Measurements from ENCODE around the gene ARMC7. TPM values are rescaled to one million over a fixed set of nuclear protein-coding genes. Genes with fewer than 3 reads are reported as not detected.

ARMC7 gene
- polyA plus RNA-seq, 1 donor from 2014 or later: 3.7 TPM

DNA sequence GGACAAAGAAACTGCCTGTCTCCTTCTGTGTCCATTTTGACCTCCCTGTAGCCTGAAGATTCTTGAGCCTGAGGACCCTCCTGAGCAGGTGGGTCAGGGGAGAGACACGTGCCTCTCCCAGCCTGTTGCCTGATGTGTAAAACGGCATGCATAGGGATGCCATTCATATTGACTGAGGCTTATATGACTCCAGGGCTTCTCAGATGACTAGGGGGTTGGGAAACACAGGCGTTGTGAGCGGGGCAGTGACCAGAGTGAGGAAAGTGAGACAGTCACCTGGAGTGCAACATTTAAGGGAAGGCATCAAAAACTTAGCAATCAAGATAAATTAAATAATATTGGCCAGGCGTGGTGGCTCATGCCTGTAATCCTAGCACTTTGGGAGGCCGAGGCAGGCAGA is 27.1 kb upstream of the ARMC7 start:
- Histone ChIP-seq H3K27me3 (ENCODE audit: insufficient read depth, low read depth, low read length) (peaks cover 5% of the 10 kb centered on the region), H3K79me2 (replicated peaks; ENCODE audit: insufficient read depth, low read length) (no peaks in the 10 kb centered on the region), H3K27ac (ENCODE audit: low read length) (no peak overlapping the region), H3K9me3 (ENCODE audit: low read length) (no peaks in the 10 kb centered on the region), H3K4me3 (ENCODE audit: low read length) (no peak overlapping the region), H2AFZ (ENCODE audit: low read depth, low read length) (no peak overlapping the region), H3K9ac (ENCODE audit: low read length) (no peak overlapping the region), H3K4me2 (ENCODE audit: low read length) (no peak overlapping the region), H3K9me2 (ENCODE audit: insufficient read depth, low read length) (no peaks in the 10 kb centered on the region), H3F3A (ENCODE audit: insufficient read depth, low read length, poor library complexity, severe bottlenecking) (no peaks in the 10 kb centered on the region), H3K36me3 (ENCODE audit: insufficient read depth, low read length) (no peaks in the 10 kb centered on the region), H4K20me1 (ENCODE audit: insufficient read depth) (no peaks in the 10 kb centered on the region)
- TF ChIP-seq MXI1 (conservative IDR thresholded peaks at IDR 0.05; ENCODE audit: poor library complexity, severe bottlenecking): no peak
- no peak for TF ChIP-seq CTCF (IDR thresholded peaks at IDR 0.05; ENCODE audit: poor library complexity, severe bottlenecking)
- TF ChIP-seq RAD21 (conservative IDR thresholded peaks at IDR 0.05): no peak
- TF ChIP-seq EP300 (conservative IDR thresholded peaks at IDR 0.05; ENCODE audit: poor library complexity, severe bottlenecking): no peak
- TF ChIP-seq EZH2 (IDR thresholded peaks at IDR 0.05; ENCODE audit: borderline replicate concordance, insufficient read depth, low read length, poor library complexity, severe bottlenecking): no peak
- no peak for TF ChIP-seq POLR2AphosphoS5 (IDR thresholded peaks at IDR 0.05)
- no peak for TF ChIP-seq TAF1 (IDR thresholded peaks at IDR 0.05; ENCODE audit: low read depth)
- TF ChIP-seq, protein P1, sequence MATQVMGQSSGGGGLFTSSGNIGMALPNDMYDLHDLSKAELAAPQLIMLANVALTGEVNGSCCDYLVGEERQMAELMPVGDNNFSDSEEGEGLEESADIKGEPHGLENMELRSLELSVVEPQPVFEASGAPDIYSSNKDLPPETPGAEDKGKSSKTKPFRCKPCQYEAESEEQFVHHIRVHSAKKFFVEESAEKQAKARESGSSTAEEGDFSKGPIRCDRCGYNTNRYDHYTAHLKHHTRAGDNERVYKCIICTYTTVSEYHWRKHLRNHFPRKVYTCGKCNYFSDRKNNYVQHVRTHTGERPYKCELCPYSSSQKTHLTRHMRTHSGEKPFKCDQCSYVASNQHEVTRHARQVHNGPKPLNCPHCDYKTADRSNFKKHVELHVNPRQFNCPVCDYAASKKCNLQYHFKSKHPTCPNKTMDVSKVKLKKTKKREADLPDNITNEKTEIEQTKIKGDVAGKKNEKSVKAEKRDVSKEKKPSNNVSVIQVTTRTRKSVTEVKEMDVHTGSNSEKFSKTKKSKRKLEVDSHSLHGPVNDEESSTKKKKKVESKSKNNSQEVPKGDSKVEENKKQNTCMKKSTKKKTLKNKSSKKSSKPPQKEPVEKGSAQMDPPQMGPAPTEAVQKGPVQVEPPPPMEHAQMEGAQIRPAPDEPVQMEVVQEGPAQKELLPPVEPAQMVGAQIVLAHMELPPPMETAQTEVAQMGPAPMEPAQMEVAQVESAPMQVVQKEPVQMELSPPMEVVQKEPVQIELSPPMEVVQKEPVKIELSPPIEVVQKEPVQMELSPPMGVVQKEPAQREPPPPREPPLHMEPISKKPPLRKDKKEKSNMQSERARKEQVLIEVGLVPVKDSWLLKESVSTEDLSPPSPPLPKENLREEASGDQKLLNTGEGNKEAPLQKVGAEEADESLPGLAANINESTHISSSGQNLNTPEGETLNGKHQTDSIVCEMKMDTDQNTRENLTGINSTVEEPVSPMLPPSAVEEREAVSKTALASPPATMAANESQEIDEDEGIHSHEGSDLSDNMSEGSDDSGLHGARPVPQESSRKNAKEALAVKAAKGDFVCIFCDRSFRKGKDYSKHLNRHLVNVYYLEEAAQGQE (IDR thresholded peaks at IDR 0.05; ENCODE audit: borderline replicate concordance): no peak
- TF ChIP-seq SMC3 (conservative IDR thresholded peaks at IDR 0.05; ENCODE audit: poor library complexity): no peak

DNA sequence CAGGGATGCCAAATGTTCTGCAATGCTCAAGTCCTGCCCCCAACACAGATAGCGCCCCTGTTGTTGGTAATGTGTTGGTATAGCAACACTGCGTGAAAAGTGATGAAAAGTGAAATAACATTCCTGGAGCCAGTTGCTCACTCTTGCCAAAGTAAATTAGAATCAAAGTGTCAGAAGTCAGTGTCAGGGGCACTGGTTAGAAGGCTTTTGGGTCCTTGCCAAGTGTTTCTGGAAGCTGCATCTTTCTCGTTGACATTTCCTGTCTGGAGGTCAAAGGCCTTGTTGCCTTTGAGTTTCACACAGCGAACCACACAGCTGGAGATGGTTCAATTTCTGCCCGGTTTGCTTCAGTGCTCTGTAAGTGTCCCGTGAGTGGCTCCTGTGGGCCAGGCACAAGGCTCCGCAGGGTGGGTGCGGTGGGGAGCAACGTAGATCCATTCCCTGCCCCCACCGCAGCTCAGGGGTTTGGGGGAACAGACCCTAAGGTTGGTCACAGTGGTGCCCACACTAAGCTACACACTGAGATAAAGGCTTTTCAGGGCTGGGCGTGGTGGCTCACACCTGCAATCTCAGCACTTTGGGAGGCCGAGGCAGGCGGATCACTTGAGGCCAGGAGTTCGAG is 25.6 kb upstream of the ARMC7 start:
- H3K9me3 ChIP-seq (ENCODE audit: low read length): no peaks in the 10 kb centered on the region
- H3K9ac ChIP-seq (ENCODE audit: low read length): no peak overlapping the region
- H3K9me2 ChIP-seq (ENCODE audit: insufficient read depth, low read length): no peaks in the 10 kb centered on the region
- H3K4me3 ChIP-seq (ENCODE audit: low read length): no peak overlapping the region
- TF ChIP-seq EZH2 (IDR thresholded peaks at IDR 0.05; ENCODE audit: borderline replicate concordance, insufficient read depth, low read length, poor library complexity, severe bottlenecking) (no peak), MXI1 (conservative IDR thresholded peaks at IDR 0.05; ENCODE audit: poor library complexity, severe bottlenecking) (no peak), SMC3 (conservative IDR thresholded peaks at IDR 0.05; ENCODE audit: poor library complexity) (no peak), TAF1 (IDR thresholded peaks at IDR 0.05; ENCODE audit: low read depth) (no peak), EP300 (conservative IDR thresholded peaks at IDR 0.05; ENCODE audit: poor library complexity, severe bottlenecking) (no peak), POLR2AphosphoS5 (IDR thresholded peaks at IDR 0.05) (no peak)
- H4K20me1 ChIP-seq (ENCODE audit: insufficient read depth): no peaks in the 10 kb centered on the region
- no peak overlapping the region for H3K4me2 ChIP-seq (ENCODE audit: low read length)
- H3K36me3 ChIP-seq (ENCODE audit: insufficient read depth, low read length): no peaks in the 10 kb centered on the region
- H3K27ac ChIP-seq (ENCODE audit: low read length): no peak overlapping the region
- peaks cover 14% of the 10 kb centered on the region for H3K27me3 ChIP-seq (ENCODE audit: insufficient read depth, low read depth, low read length)
- H3K79me2 ChIP-seq (replicated peaks; ENCODE audit: insufficient read depth, low read length): no peaks in the 10 kb centered on the region
- H2AFZ ChIP-seq (ENCODE audit: low read depth, low read length): no peak overlapping the region
- no peaks in the 10 kb centered on the region for H3F3A ChIP-seq (ENCODE audit: insufficient read depth, low read length, poor library complexity, severe bottlenecking)

Measured in neural cell (in vitro differentiated cells).